K562 (cell line): ENCODE data around the gene CLHC1. TPM values are rescaled to one million over a fixed set of nuclear protein-coding genes. Genes with fewer than 3 reads are reported as not detected.
A peak's percentile ranks its signal among the peaks of the same experiment; 100 is the strongest.

Experiments
- ARID1B ChIP-seq: fragments of 450-650 bp; IDR thresholded peaks from 2 replicates; pipeline ENCODE4 v1.6.1; 2016; ENCODE audit warnings: antibody characterized with exemption, mild to moderate bottlenecking, inconsistent platforms
- ATF7 ChIP-seq: fragments of 450-650 bp; IDR thresholded peaks from 2 replicates; pipeline ENCODE4 v1.7.1; 2014; ENCODE audit warnings: mild to moderate bottlenecking, moderate library complexity
- CBFA2T3 ChIP-seq: fragments of 450-650 bp; IDR thresholded peaks from 2 replicates; pipeline ENCODE4 v1.6.1; 2017
- ESRRA ChIP-seq: fragments of 450-650 bp; IDR thresholded peaks from 2 replicates; pipeline ENCODE4 v1.6.1; 2014; ENCODE audit warnings: low read depth, mild to moderate bottlenecking, moderate library complexity, borderline replicate concordance
- HDAC1 ChIP-seq, 2 experiments: fragments of 450-650 bp; IDR thresholded peaks; 2 replicates each; pipeline ENCODE4 v1.6.1; 2016 to 2017; ENCODE audit warnings: inconsistent platforms in 1 of 2, mild to moderate bottlenecking in 1 of 2, moderate library complexity in 1 of 2
- ILF3 ChIP-seq: fragments of 450-650 bp; IDR thresholded peaks from 2 replicates; pipeline ENCODE4 v1.6.1; 2018; ENCODE audit warnings: antibody characterized with exemption, mild to moderate bottlenecking, moderate library complexity, borderline replicate concordance
- MIER1 ChIP-seq: fragments of 450-650 bp; IDR thresholded peaks from 2 replicates; pipeline ENCODE4 v1.6.1; 2016; ENCODE audit warnings: antibody characterized with exemption, mild to moderate bottlenecking, low read depth
- NFATC3 ChIP-seq: fragments of 450-650 bp; IDR thresholded peaks from 2 replicates; pipeline ENCODE4 v1.6.1; 2017; ENCODE audit warnings: mild to moderate bottlenecking
- RCOR1 ChIP-seq, 2 experiments: IDR thresholded peaks; 2 replicates each; pipeline ENCODE4 v1.6.1; 2012; ENCODE audit warnings: low read depth in 2 of 2, low read length in 2 of 2, borderline replicate concordance in 1 of 2, improper control_type of control experiment in 1 of 2
- RFX1 ChIP-seq: fragments of 450-650 bp; IDR thresholded peaks from 2 replicates; pipeline ENCODE4 v1.6.1; 2016; ENCODE audit warnings: mild to moderate bottlenecking, moderate library complexity
- ZNF133 ChIP-seq: fragments of 250-450 bp; sonication (Bioruptor Pico); IDR thresholded peaks from 2 replicates; pipeline ENCODE4 v1.4.0; 2020; ENCODE audit warnings: mild to moderate bottlenecking
- polyA plus RNA-seq, 8 experiments: library from polyadenylated mRNA; depleted of rRNA in 4 of 8; stranded (reverse) in 5 of 8; unstranded in 3 of 8; fragments of >200 nt; fragmentation: Nextera tagmentation in 2 of 8; fragmentation: Illumina TruSeq in 1 of 8; extraction: Ambion mirVana in 2 of 8; extraction: Trizol in 1 of 8; gene quantifications; 2 replicates each; pipeline versions ENCODE4 v1.2.1 to v1.2.3, GENCODE V29; 2011 to 2014; ENCODE audit warnings: inconsistent platforms in 1 of 8, missing spikeins in 1 of 8
- total RNA-seq, 7 experiments: library from RNA; depleted of rRNA in 6 of 7; stranded (reverse); fragments of >200 nt in 6 of 7; fragmentation: Illumina TruSeq in 2 of 7; extraction: Trizol in 2 of 7; gene quantifications; 2 replicates each; pipeline versions ENCODE4 v1.2.1 to v1.2.3, GENCODE V29; 2011 to 2021; ENCODE audit warnings: low replicate concordance in 1 of 7
- TF ChIP-seq, protein P1 (sequence below), 2 experiments: fragments of 450-650 bp in 1 of 2; sonication (generic) in 1 of 2; formaldehyde crosslinking in 1 of 2; IDR thresholded peaks in 1 of 2; conservative IDR thresholded peaks in 1 of 2; 2 replicates each; pipeline versions ENCODE4 v1.6.1 to v1.8.1; 2016 to 2023; ENCODE audit warnings: mild to moderate bottlenecking in 2 of 2, moderate library complexity in 2 of 2, inconsistent platforms in 1 of 2, missing genetic modification reagents in 1 of 2
- TF ChIP-seq, protein P2 (sequence below): fragments of 450-650 bp; IDR thresholded peaks from 2 replicates; pipeline ENCODE4 v1.6.1; 2017; ENCODE audit warnings: antibody characterized with exemption, mild to moderate bottlenecking
- TF ChIP-seq, protein P3 (sequence below): fragments of 200-800 bp; sonication (Bioruptor generic); IDR thresholded peaks from 2 replicates; pipeline ENCODE4 v1.6.1; 2017; ENCODE audit warnings: missing genetic modification characterization, missing compliant biosample characterization

CLHC1 gene
- total and polyA plus RNA-seq, 9 of the 15 experiments (the other 6 are each of a cell fraction or from before 2014, with no cell fraction given) = 3.7 to 14.3 (median 8.6) TPM

DNA sequence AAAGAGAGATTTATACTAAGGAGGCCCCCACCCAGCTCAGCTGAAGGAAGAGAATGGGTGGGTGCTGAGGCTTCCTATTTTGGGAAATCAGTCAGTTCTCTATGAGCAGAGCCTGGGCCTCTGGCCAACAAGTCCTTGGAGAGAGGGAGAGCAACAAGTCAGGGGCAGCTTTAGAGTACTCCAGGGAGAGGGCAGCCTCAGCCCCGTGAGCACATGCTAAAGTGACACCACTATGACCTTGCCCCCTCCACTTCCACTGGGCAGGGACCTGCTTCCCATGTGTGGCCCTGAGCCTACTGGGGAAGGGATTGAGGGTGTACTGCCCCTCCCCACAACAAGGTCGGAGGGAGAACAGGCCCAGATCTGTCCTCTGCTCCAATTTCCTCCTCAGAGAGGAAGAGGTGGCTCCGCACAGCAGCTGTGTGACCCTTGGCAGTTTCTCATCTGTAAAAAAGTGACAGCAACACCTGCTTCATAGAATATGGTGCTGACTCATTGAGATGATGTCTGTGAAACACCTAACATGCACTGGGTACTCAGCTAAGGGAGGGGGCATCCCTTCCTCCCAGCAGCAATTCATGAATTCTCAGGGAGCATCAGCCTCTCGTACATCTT, 72.9 kb downstream of the CLHC1 start (continued):
- 0 out of 2 replicates have a peak, but pooled peaks have one; percentile 28 for TF ChIP-seq ESRRA
- TF ChIP-seq, protein P1, sequence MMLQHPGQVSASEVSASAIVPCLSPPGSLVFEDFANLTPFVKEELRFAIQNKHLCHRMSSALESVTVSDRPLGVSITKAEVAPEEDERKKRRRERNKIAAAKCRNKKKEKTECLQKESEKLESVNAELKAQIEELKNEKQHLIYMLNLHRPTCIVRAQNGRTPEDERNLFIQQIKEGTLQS (IDR thresholded peaks at IDR 0.05) = peak; percentile 54
- TF ChIP-seq, protein P1 (CRISPR knock-in tag; conservative IDR thresholded peaks at IDR 0.05) = no peak
- peak; percentile 28; the same call in 1 of the 2 replicates for TF ChIP-seq ARID1B
- no peak for TF ChIP-seq RFX1
- TF ChIP-seq HDAC1 (IDR thresholded peaks at IDR 0.05) = 0 out of 4 replicates have a peak, but pooled peaks of 1 of the 2 experiments have one; percentile 17
- TF ChIP-seq NFATC3 = no peak
- 0 out of 2 replicates have a peak, but pooled peaks have one; percentile 16 for TF ChIP-seq ATF7
- TF ChIP-seq, protein P2, sequence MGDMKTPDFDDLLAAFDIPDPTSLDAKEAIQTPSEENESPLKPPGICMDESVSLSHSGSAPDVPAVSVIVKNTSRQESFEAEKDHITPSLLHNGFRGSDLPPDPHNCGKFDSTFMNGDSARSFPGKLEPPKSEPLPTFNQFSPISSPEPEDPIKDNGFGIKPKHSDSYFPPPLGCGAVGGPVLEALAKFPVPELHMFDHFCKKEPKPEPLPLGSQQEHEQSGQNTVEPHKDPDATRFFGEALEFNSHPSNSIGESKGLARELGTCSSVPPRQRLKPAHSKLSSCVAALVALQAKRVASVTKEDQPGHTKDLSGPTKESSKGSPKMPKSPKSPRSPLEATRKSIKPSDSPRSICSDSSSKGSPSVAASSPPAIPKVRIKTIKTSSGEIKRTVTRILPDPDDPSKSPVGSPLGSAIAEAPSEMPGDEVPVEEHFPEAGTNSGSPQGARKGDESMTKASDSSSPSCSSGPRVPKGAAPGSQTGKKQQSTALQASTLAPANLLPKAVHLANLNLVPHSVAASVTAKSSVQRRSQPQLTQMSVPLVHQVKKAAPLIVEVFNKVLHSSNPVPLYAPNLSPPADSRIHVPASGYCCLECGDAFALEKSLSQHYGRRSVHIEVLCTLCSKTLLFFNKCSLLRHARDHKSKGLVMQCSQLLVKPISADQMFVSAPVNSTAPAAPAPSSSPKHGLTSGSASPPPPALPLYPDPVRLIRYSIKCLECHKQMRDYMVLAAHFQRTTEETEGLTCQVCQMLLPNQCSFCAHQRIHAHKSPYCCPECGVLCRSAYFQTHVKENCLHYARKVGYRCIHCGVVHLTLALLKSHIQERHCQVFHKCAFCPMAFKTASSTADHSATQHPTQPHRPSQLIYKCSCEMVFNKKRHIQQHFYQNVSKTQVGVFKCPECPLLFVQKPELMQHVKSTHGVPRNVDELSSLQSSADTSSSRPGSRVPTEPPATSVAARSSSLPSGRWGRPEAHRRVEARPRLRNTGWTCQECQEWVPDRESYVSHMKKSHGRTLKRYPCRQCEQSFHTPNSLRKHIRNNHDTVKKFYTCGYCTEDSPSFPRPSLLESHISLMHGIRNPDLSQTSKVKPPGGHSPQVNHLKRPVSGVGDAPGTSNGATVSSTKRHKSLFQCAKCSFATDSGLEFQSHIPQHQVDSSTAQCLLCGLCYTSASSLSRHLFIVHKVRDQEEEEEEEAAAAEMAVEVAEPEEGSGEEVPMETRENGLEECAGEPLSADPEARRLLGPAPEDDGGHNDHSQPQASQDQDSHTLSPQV = peak; percentile 58; the same call in 1 of the 2 replicates
- TF ChIP-seq RCOR1 (IDR thresholded peaks at IDR 0.05; ENCODE audit: borderline replicate concordance in 1 of 2, low read depth in 2 of 2, low read length in 2 of 2) = peak in 1 of 2 experiments; percentile 7; a peak in 1 of 4 replicates
- no peak for TF ChIP-seq ILF3
- peak; percentile 46; the same call in 1 of the 2 replicates for TF ChIP-seq CBFA2T3
- TF ChIP-seq ZNF133 (CRISPR knock-in tag) = no peak
- TF ChIP-seq MIER1 = no peak
- TF ChIP-seq, protein P3, sequence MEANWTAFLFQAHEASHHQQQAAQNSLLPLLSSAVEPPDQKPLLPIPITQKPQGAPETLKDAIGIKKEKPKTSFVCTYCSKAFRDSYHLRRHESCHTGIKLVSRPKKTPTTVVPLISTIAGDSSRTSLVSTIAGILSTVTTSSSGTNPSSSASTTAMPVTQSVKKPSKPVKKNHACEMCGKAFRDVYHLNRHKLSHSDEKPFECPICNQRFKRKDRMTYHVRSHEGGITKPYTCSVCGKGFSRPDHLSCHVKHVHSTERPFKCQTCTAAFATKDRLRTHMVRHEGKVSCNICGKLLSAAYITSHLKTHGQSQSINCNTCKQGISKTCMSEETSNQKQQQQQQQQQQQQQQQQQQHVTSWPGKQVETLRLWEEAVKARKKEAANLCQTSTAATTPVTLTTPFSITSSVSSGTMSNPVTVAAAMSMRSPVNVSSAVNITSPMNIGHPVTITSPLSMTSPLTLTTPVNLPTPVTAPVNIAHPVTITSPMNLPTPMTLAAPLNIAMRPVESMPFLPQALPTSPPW (CRISPR knock-in tag) = 0 out of 2 replicates have a peak, but pooled peaks have one; percentile 15
